MM.1S (cell line): ENCODE results near the gene SMAP1.

Experiments used
- EZH2 ChIP-seq: fragments of 300-600 bp; sonication (generic); optimal IDR thresholded peaks from 2 replicates; pipeline ENCODE3; 2017; ENCODE audit warnings: low read depth, mild to moderate bottlenecking, antibody characterized with exemption, low read length, mixed read lengths
- EZH2phosphoT487 ChIP-seq: fragments of 300-600 bp; sonication (generic); IDR thresholded peaks from 2 replicates; pipeline ENCODE4 v1.6.1; 2018; ENCODE audit warnings: antibody characterized with exemption, low read length
- TF ChIP-seq, protein P1 (sequence below): fragments of 300-600 bp; sonication (generic); IDR thresholded peaks from 2 replicates; pipeline ENCODE4 v1.5.1; 2016; ENCODE audit warnings: antibody characterized with exemption, low read length, mixed read lengths

DNA sequence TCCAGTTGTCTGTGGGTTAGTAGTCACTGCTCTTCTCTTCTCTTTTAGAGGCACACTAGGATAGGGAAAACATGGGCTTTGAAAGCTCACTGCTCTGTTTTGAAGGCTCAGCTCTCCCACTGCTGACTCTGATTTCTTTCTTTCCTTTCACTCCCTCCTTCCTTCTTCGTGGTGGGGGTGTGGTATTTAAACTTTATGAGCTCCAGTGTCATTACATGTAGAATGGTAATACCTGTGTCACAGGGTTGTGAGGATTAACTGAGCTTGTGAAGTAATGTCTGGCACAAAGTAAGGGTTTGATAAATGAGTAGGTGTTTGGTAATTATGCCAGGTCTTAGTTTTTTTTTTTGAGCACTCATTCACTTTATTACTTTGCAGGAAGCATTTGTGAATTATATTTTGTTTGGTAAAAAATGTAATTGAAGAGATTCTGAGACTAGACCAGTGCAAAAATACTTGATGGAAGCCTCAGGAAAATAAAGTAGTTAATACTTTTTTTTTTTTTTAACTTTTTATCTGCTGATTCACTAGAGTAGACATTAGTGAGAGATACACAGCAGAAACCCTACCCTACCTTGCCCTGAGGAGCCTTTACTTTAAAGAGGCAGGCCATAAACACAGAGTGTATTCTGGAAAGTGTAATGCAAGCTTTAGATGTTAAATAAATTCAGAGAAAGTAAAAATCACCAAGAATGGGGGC lies 17.3 kb downstream of the SMAP1 start:
- TF ChIP-seq EZH2 (no peak), EZH2phosphoT487 (no peak)
- TF ChIP-seq, protein P1, sequence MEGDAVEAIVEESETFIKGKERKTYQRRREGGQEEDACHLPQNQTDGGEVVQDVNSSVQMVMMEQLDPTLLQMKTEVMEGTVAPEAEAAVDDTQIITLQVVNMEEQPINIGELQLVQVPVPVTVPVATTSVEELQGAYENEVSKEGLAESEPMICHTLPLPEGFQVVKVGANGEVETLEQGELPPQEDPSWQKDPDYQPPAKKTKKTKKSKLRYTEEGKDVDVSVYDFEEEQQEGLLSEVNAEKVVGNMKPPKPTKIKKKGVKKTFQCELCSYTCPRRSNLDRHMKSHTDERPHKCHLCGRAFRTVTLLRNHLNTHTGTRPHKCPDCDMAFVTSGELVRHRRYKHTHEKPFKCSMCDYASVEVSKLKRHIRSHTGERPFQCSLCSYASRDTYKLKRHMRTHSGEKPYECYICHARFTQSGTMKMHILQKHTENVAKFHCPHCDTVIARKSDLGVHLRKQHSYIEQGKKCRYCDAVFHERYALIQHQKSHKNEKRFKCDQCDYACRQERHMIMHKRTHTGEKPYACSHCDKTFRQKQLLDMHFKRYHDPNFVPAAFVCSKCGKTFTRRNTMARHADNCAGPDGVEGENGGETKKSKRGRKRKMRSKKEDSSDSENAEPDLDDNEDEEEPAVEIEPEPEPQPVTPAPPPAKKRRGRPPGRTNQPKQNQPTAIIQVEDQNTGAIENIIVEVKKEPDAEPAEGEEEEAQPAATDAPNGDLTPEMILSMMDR: no peak
